ENCODE measurements around the gene PKM.
A peak's percentile ranks its signal among the peaks of the same experiment; 100 is the strongest.

PKM gene

GRCh38 chr15:72169236-72169920, 61.6 kb downstream of the PKM start:
- Histone ChIP-seq H3K27ac (ENCODE audit: low read length) (no peak overlapping the region), H3K4me3 (ENCODE audit: low read length in 2 of 2) (no peak overlapping the region), H3K36me3 (ENCODE audit: control insufficient read depth in 2 of 2, insufficient read depth in 2 of 2, low read length in 2 of 2) (no peaks in the 10 kb centered on the region), H3K27me3 (ENCODE audit: control insufficient read depth in 1 of 2, insufficient read depth in 2 of 2, low read length in 2 of 2) (peaks cover 0 to 6% of the 10 kb centered on the region in 2 donors), H3K4me1 (ENCODE audit: control insufficient read depth, insufficient read depth, low read length) (no peaks in the 10 kb centered on the region), H3K9me3 (ENCODE audit: control insufficient read depth in 2 of 2, low read length in 2 of 2) (no peaks in the 10 kb centered on the region), H3K9ac (ENCODE audit: low read length in 2 of 2) (no peak overlapping the region)

DNA sequence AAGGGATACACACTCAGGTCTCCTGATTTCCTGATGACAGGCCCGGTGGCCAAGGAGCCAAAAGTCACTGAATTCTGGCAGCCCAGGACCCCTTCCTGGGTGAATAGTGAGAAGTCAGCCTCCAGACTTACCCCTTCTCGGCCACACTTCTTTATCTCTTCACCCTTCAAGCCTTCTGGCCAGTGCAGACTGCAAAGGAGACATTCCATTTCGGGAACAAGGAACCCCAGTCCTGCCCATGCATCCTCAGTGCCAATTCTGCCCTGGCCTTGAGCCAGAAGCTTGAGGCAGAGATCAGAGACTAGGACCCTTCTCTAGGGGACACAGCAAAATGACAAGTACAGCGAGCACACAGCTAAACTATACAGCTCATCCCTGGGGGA, 62.2 kb downstream of the PKM start:
- Histone ChIP-seq H3K27me3 (ENCODE audit: control insufficient read depth in 1 of 2, insufficient read depth in 2 of 2, low read length in 2 of 2) (peaks cover 0 to 6% of the 10 kb centered on the region in 2 donors), H3K4me3 (ENCODE audit: low read length in 2 of 2) (no peak overlapping the region), H3K27ac (ENCODE audit: low read length) (no peak overlapping the region), H3K4me1 (ENCODE audit: control insufficient read depth, insufficient read depth, low read length) (no peaks in the 10 kb centered on the region), H3K36me3 (ENCODE audit: control insufficient read depth in 2 of 2, insufficient read depth in 2 of 2, low read length in 2 of 2) (no peaks in the 10 kb centered on the region), H3K9ac (ENCODE audit: low read length in 2 of 2) (no peak overlapping the region), H3K9me3 (ENCODE audit: control insufficient read depth in 2 of 2, low read length in 2 of 2) (no peaks in the 10 kb centered on the region)

- H3K9me3 ChIP-seq (ENCODE audit: control insufficient read depth in 2 of 2, low read length in 2 of 2), result no peaks in the 10 kb centered on the region
- peaks cover 0 to 6% of the 10 kb centered on the region in 2 donors for H3K27me3 ChIP-seq (ENCODE audit: control insufficient read depth in 1 of 2, insufficient read depth in 2 of 2, low read length in 2 of 2)
- no peak overlapping the region for H3K9ac ChIP-seq (ENCODE audit: low read length in 2 of 2)
- H3K27ac ChIP-seq (ENCODE audit: low read length), result no peak overlapping the region
- H3K4me1 ChIP-seq (ENCODE audit: control insufficient read depth, insufficient read depth, low read length), result no peaks in the 10 kb centered on the region
- no peak overlapping the region for H3K4me3 ChIP-seq (ENCODE audit: low read length in 2 of 2)
- no peaks in the 10 kb centered on the region for H3K36me3 ChIP-seq (ENCODE audit: control insufficient read depth in 2 of 2, insufficient read depth in 2 of 2, low read length in 2 of 2)
These were observed 62.7 kb downstream of the PKM start for GRCh38 chr15:72168131-72168807.

DNA sequence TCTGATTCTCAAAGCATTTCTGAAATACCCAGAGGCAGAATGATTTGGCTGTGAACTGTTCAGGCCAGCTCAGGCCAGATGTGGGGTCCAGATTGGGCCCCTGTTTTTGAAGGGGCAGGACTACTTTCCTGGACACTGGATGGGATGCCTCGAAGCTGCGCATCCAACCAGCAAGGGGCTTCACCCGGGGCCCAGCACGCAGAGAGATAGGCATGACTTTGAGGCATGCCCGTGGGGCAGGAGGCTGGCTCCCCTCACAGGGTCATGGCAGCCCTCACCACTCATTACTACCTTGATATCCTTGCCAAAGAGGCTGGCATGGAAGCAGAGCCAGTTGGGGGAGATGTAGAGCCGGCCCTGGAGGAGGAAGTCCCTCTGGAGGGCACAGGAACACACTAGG, 63.5 kb downstream of the PKM start:
- Histone ChIP-seq H3K27me3 (ENCODE audit: control insufficient read depth in 1 of 2, insufficient read depth in 2 of 2, low read length in 2 of 2) (peaks cover 0 to 6% of the 10 kb centered on the region in 2 donors), H3K9me3 (ENCODE audit: control insufficient read depth in 2 of 2, low read length in 2 of 2) (no peaks in the 10 kb centered on the region), H3K36me3 (ENCODE audit: control insufficient read depth in 2 of 2, insufficient read depth in 2 of 2, low read length in 2 of 2) (no peaks in the 10 kb centered on the region), H3K27ac (ENCODE audit: low read length) (no peak overlapping the region), H3K4me1 (ENCODE audit: control insufficient read depth, insufficient read depth, low read length) (no peaks in the 10 kb centered on the region), H3K4me3 (ENCODE audit: low read length in 2 of 2) (no peak overlapping the region), H3K9ac (ENCODE audit: low read length in 2 of 2) (no peak overlapping the region)

GRCh38 chr15:72166716-72167417, 64.1 kb downstream of the PKM start:
- Histone ChIP-seq H3K9ac (ENCODE audit: low read length in 2 of 2) (no peak overlapping the region), H3K27me3 (ENCODE audit: control insufficient read depth in 1 of 2, insufficient read depth in 2 of 2, low read length in 2 of 2) (peaks cover 0 to 6% of the 10 kb centered on the region in 2 donors), H3K4me1 (ENCODE audit: control insufficient read depth, insufficient read depth, low read length) (no peaks in the 10 kb centered on the region), H3K4me3 (ENCODE audit: low read length in 2 of 2) (no peak overlapping the region), H3K27ac (ENCODE audit: low read length) (no peak overlapping the region), H3K36me3 (ENCODE audit: control insufficient read depth in 2 of 2, insufficient read depth in 2 of 2, low read length in 2 of 2) (no peaks in the 10 kb centered on the region), H3K9me3 (ENCODE audit: control insufficient read depth in 2 of 2, low read length in 2 of 2) (no peaks in the 10 kb centered on the region)

DNA sequence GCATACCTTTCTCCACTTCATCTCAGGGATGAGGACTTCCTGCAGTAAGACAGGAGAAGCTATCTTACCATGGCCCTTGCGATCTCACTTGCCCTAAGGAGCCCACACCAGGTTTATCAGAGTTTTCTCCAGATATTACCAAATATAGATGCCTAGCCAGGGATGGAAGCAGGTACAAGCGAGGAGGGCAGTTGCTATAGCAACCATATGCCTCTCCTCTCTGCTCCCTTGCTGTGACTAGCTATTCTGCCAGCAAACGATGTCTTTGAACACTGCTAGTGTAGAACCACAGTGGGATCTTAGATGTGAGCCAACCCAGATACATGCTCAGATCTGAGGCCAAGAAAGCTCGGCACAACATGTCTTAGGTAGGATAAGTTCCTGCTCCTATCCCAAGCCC, 67.3 kb downstream of the PKM start:
- Histone ChIP-seq H3K27me3 (ENCODE audit: control insufficient read depth in 1 of 2, insufficient read depth in 2 of 2, low read length in 2 of 2) (peaks cover 0 to 6% of the 10 kb centered on the region in 2 donors), H3K4me3 (ENCODE audit: low read length in 2 of 2) (no peak overlapping the region), H3K36me3 (ENCODE audit: control insufficient read depth in 2 of 2, insufficient read depth in 2 of 2, low read length in 2 of 2) (no peaks in the 10 kb centered on the region), H3K4me1 (ENCODE audit: control insufficient read depth, insufficient read depth, low read length) (peaks cover 4% of the 10 kb centered on the region), H3K9me3 (ENCODE audit: control insufficient read depth in 2 of 2, low read length in 2 of 2) (no peaks in the 10 kb centered on the region), H3K9ac (ENCODE audit: low read length in 2 of 2) (no peak overlapping the region), H3K27ac (ENCODE audit: low read length) (no peak overlapping the region)

DNA sequence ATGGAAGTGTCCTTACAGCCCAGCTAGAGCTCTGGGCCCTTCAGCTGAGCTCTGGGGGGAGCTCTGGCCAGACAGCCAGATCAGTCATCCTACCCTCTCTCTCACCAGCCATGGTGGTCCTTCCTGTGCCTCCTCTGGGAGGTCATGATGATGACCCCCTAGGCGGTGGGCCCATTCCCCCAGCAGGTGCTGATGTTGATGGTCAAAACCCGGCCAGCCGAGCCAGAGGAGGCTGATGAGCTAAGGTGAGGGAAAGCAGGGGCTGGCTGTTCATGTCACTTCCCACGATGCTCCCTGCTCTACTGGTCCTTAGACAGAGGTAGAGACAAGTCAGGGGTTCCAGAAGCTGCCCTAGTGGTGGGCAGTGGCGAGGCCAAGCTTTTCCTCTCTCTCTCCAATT, 68.4 kb downstream of the PKM start:
- Histone ChIP-seq H3K4me3 (ENCODE audit: low read length in 2 of 2) (no peak overlapping the region), H3K9ac (ENCODE audit: low read length in 2 of 2) (no peak overlapping the region), H3K27ac (ENCODE audit: low read length) (no peak overlapping the region)

GRCh38 chr15:72161361-72162132, 69.4 kb downstream of the PKM start:
- peak overlapping the region; percentile 53 for H3K27ac ChIP-seq (ENCODE audit: low read length)
- H3K36me3 ChIP-seq (ENCODE audit: control insufficient read depth in 2 of 2, insufficient read depth in 2 of 2, low read length in 2 of 2), result no peaks in the 10 kb centered on the region
- H3K4me3 ChIP-seq (ENCODE audit: low read length in 2 of 2), result no peak overlapping the region
- H3K27me3 ChIP-seq (ENCODE audit: control insufficient read depth in 1 of 2, insufficient read depth in 2 of 2, low read length in 2 of 2), result peaks cover 0 to 2% of the 10 kb centered on the region in 2 donors
- no peaks in the 10 kb centered on the region for H3K9me3 ChIP-seq (ENCODE audit: control insufficient read depth in 2 of 2, low read length in 2 of 2)
- H3K9ac ChIP-seq (ENCODE audit: low read length in 2 of 2), result peak overlapping the region in 1 of 2 donors; percentile 36
- peaks cover 4% of the 10 kb centered on the region for H3K4me1 ChIP-seq (ENCODE audit: control insufficient read depth, insufficient read depth, low read length)

More for the DNA sequence above, 68.4 kb downstream of the PKM start:
- no peaks in the 10 kb centered on the region for H3K36me3 ChIP-seq (ENCODE audit: control insufficient read depth in 2 of 2, insufficient read depth in 2 of 2, low read length in 2 of 2)
- peaks cover 4% of the 10 kb centered on the region for H3K4me1 ChIP-seq (ENCODE audit: control insufficient read depth, insufficient read depth, low read length)
- peaks cover 0 to 6% of the 10 kb centered on the region in 2 donors for H3K27me3 ChIP-seq (ENCODE audit: control insufficient read depth in 1 of 2, insufficient read depth in 2 of 2, low read length in 2 of 2)
- H3K9me3 ChIP-seq (ENCODE audit: control insufficient read depth in 2 of 2, low read length in 2 of 2), result no peaks in the 10 kb centered on the region

DNA sequence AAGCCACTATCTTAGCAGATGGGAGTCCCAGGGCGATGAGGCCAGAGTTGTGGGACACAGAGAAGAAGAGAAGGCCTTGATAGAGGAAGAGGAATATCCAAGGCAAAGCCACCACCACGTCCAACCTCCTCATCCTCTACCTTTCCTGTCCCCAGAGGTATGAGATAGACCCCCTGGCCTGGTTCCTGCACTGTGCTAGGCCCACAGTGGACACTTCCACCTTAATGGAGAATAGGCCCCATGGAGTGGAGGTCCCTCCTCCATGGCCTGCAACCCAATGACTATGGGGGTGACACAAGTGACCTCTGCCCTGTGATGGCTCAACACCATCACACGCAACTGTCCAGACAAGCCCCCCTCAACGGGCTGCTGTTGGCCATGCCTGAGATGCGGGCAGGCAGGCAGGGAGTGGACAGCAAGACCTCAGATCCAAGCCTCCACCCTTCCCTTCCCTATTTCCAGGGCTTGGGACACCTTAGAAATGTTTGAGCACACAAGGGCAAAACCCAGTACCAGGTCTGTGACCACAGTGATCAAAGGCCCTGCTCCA, 70.2 kb downstream of the PKM start:
- no peaks in the 10 kb centered on the region for H3K36me3 ChIP-seq (ENCODE audit: control insufficient read depth in 2 of 2, insufficient read depth in 2 of 2, low read length in 2 of 2)
- H3K27me3 ChIP-seq (ENCODE audit: control insufficient read depth in 1 of 2, insufficient read depth in 2 of 2, low read length in 2 of 2), result no peaks in the 10 kb centered on the region

DNA sequence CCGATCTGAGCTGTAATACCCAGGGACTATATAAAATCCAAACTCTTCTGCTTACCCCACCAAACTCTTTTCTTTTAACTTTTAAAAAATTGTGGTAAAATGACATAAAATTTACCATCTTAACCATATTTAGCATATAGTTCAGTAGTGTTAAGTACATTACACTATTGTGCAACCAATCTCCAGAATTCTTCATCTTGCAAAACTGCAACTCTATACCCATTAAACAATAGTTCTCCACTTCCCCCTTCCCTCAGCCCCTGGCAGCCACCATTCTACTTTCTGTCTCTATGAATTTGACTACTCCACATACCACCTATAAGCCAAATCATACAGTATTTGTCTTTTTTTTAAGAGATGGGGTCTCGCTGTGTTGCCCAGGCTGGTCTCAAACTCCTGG, 74.1 kb downstream of the PKM start:
- Histone ChIP-seq H3K27me3 (ENCODE audit: control insufficient read depth in 1 of 2, insufficient read depth in 2 of 2, low read length in 2 of 2) (no peaks in the 10 kb centered on the region), H3K27ac (ENCODE audit: low read length) (no peak overlapping the region), H3K4me1 (ENCODE audit: control insufficient read depth, insufficient read depth, low read length) (peaks cover 30% of the 10 kb centered on the region), H3K4me3 (ENCODE audit: low read length in 2 of 2) (no peak overlapping the region), H3K9ac (ENCODE audit: low read length in 2 of 2) (no peak overlapping the region), H3K36me3 (ENCODE audit: control insufficient read depth in 2 of 2, insufficient read depth in 2 of 2, low read length in 2 of 2) (no peaks in the 10 kb centered on the region), H3K9me3 (ENCODE audit: control insufficient read depth in 2 of 2, low read length in 2 of 2) (no peaks in the 10 kb centered on the region)

More for the DNA sequence above, 70.2 kb downstream of the PKM start:
- Histone ChIP-seq H3K9ac (ENCODE audit: low read length in 2 of 2) (no peak overlapping the region), H3K27ac (ENCODE audit: low read length) (peak overlapping the region; percentile 53), H3K4me1 (ENCODE audit: control insufficient read depth, insufficient read depth, low read length) (peaks cover 8% of the 10 kb centered on the region), H3K4me3 (ENCODE audit: low read length in 2 of 2) (no peak overlapping the region), H3K9me3 (ENCODE audit: control insufficient read depth in 2 of 2, low read length in 2 of 2) (no peaks in the 10 kb centered on the region)
